Caco-2 (cell line): ENCODE measurements around the gene SMG9. TPM values are rescaled to one million over a fixed set of nuclear protein-coding genes. Genes with fewer than 3 reads are reported as not detected.
"Not testable (repeated sequence)": the region's sequence is repeated elsewhere in the genome, so short reads cannot be mapped to it uniquely, and the experiment has no call there.

ENCODE experiments used
- BruUV-seq: library from RNA; stranded (reverse); fragments of 400-500 nt; replicated peaks from 2 replicates; lab custom pipeline; 2021; lab: Mats Ljungman, UMichigan
- CTCF ChIA-PET: fragments of 300-600 bp; sonication (Branson Sonifier 250); formaldehyde crosslinking; loops from one replicate; lab custom pipeline; 2022; ENCODE audit warnings: antibody characterized with exemption; lab: Charles Lee
- POLR2A ChIA-PET: fragments of 300-600 bp; sonication (Branson Sonifier 250); formaldehyde crosslinking; loops from one replicate; lab custom pipeline; 2022; ENCODE audit warnings: antibody characterized with exemption; lab: Charles Lee
- DNase-seq, 2 experiments: peaks; one replicate each; pipeline versions ENCODE4 v3.0.0 to v3.0.0-alpha.2; 2020 to 2022
- H3K27me3 ChIP-seq: replicated peaks from 2 replicates; pipeline ENCODE4 v1.6.0; 2011; ENCODE audit warnings: low read length; ENCODE audit not compliant: control insufficient read depth, insufficient read depth
- H3K36me3 ChIP-seq: 2 replicates; pipeline ENCODE4 v1.5.1; 2011; ENCODE audit warnings: low read length; ENCODE audit not compliant: control insufficient read depth, insufficient read depth
- H3K4me1 ChIP-seq: fragments of 250-450 bp; sonication (Bioruptor Pico); 2 replicates; pipeline ENCODE4 v1.5.1; 2020; ENCODE audit warnings: mild to moderate bottlenecking
- H3K4me3 ChIP-seq: 2 replicates; pipeline ENCODE4 v1.5.1; 2011; ENCODE audit warnings: low read depth, mild to moderate bottlenecking, control low read depth, low read length
- H3K9me3 ChIP-seq: fragments of 250-450 bp; sonication (Bioruptor Pico); 2 replicates; pipeline ENCODE4 v1.5.1; 2020; ENCODE audit warnings: mild to moderate bottlenecking, moderate library complexity
- H3K27ac Mint-ChIP-seq: one replicate; pipeline ENCODE4 v1.8.0; 2022; ENCODE audit warnings: mixed read lengths; ENCODE audit not compliant: unreplicated experiment
- H3K27me3 Mint-ChIP-seq: one replicate; pipeline ENCODE4 v1.8.0; 2022; ENCODE audit warnings: mixed read lengths; ENCODE audit not compliant: insufficient read depth, unreplicated experiment
- H3K36me3 Mint-ChIP-seq: one replicate; pipeline ENCODE4 v1.8.0; 2022; ENCODE audit warnings: mild to moderate bottlenecking, mixed read lengths; ENCODE audit not compliant: insufficient read depth, unreplicated experiment
- H3K4me1 Mint-ChIP-seq: one replicate; pipeline ENCODE4 v1.8.0; 2022; ENCODE audit warnings: low read depth, mixed read lengths; ENCODE audit not compliant: unreplicated experiment
- H3K4me3 Mint-ChIP-seq: one replicate; pipeline ENCODE4 v1.8.0; 2022; ENCODE audit warnings: mild to moderate bottlenecking, moderate library complexity, mixed read lengths; ENCODE audit not compliant: unreplicated experiment
- H3K9me3 Mint-ChIP-seq: one replicate; pipeline ENCODE4 v1.8.0; 2022; ENCODE audit warnings: mixed read lengths; ENCODE audit not compliant: unreplicated experiment
- CTCF ChIP-seq, 2 experiments: fragments of 200-600 bp in 1 of 2; IDR thresholded peaks; 1 replicate in 1 of 2; 2 replicates in 1 of 2; pipeline versions ENCODE4 v1.5.1 to v1.8.0; 2011 to 2022; ENCODE audit warnings: antibody characterized with exemption in 1 of 2, control low read depth in 1 of 2, inconsistent platforms in 1 of 2, low read depth in 1 of 2, low read length in 1 of 2, mild to moderate bottlenecking in 1 of 2, moderate library complexity in 1 of 2; ENCODE audit not compliant: insufficient read depth in 1 of 2, severe bottlenecking in 1 of 2, unreplicated experiment in 1 of 2
- intact Hi-C: fragments of 100-400 bp; cut with micrococcal nuclease; formaldehyde crosslinking; loops from one replicate; pipeline ENCODE4 v1.10.0; 2022; ENCODE audit not compliant: unreplicated experiment
- total RNA-seq: library from RNA; stranded (reverse); gene quantifications from 2 replicates; pipeline ENCODE4 v1.2.3, GENCODE V29; 2022

Gene SMG9
- total RNA-seq, 1 experiment from 2014 or later: 87.6 TPM

- H3K27me3 ChIP-seq: no peaks in the 10 kb centered on the region
- H3K9me3 Mint-ChIP-seq: no peaks in the 10 kb centered on the region
- H3K4me3 ChIP-seq: no peak overlapping the region
- H3K36me3 Mint-ChIP-seq: peaks cover 11% of the 10 kb centered on the region
- H3K9me3 ChIP-seq: no peaks in the 10 kb centered on the region
- no peak overlapping the region for H3K4me3 Mint-ChIP-seq
- ChIA-PET POLR2A (no interaction called here), CTCF (interaction anchor here (1.0 to 1.6 kb wide), 5 partner anchors 11 to 98 kb away, joined by 3 to 6 read pairs (median 4); partner anchors contain the start of gene ZNF283)
- peak overlapping the region; percentile 68 for H3K27ac Mint-ChIP-seq
- no peak for DNase-seq
- peaks cover 5% of the 10 kb centered on the region; the same call in 1 of the 2 replicates for H3K4me1 ChIP-seq
- H3K4me1 Mint-ChIP-seq: peaks cover 19% of the 10 kb centered on the region
- no peak for TF ChIP-seq CTCF (IDR thresholded peaks at IDR 0.05; ENCODE audit: insufficient read depth in 1 of 2, low read depth in 1 of 2, low read length in 1 of 2, severe bottlenecking in 1 of 2, unreplicated experiment in 1 of 2)
- peaks cover 1% of the 10 kb centered on the region; the same call in 1 of the 2 replicates for H3K36me3 ChIP-seq
- intact Hi-C loops: loop anchor here (1.0 kb wide), 1 partner anchor 19 kb away; no protein-coding TSS in a partner anchor
- no TSS peak for BruUV-seq
- H3K27me3 Mint-ChIP-seq: no peaks in the 10 kb centered on the region
Observed at GRCh38 chr19:43766755-43767043, 11.9 kb upstream of the SMG9 start.

GRCh38 chr19:43765109-43765876, 10.5 kb upstream of the SMG9 start:
- ChIA-PET POLR2A (no interaction called here), CTCF (interaction anchor here (1.0 to 1.6 kb wide), 2 partner anchors 20 to 62 kb away, joined by 3 to 6 read pairs; partner anchors contain the start of gene ZNF283)
- Histone ChIP-seq H3K4me1 (peaks cover 5% of the 10 kb centered on the region; the same call in 1 of the 2 replicates), H3K27me3 (no peaks in the 10 kb centered on the region), H3K36me3 (peaks cover 1% of the 10 kb centered on the region; the same call in 1 of the 2 replicates), H3K9me3 (no peaks in the 10 kb centered on the region), H3K4me3 (no peak overlapping the region)
- Mint-ChIP-seq H3K27me3 (no peaks in the 10 kb centered on the region), H3K9me3 (no peaks in the 10 kb centered on the region), H3K36me3 (peaks cover 11% of the 10 kb centered on the region), H3K4me1 (peaks cover 19% of the 10 kb centered on the region), H3K27ac (peak overlapping the region; percentile 36), H3K4me3 (no peak overlapping the region)
- no TSS peak for BruUV-seq
- DNase-seq: peak; percentile 30 to 61
- no peak for TF ChIP-seq CTCF (IDR thresholded peaks at IDR 0.05; ENCODE audit: insufficient read depth in 1 of 2, low read depth in 1 of 2, low read length in 1 of 2, severe bottlenecking in 1 of 2, unreplicated experiment in 1 of 2)
- intact Hi-C loops: no loop called here

GRCh38 chr19:43764684-43765083, 9.9 kb upstream of the SMG9 start:
- BruUV-seq, H3K36me3 ChIP-seq, H3K27ac Mint-ChIP-seq, H3K27me3 Mint-ChIP-seq, H3K4me1 ChIP-seq, intact Hi-C loops, H3K4me3 Mint-ChIP-seq, H3K27me3 ChIP-seq, DNase-seq, H3K9me3 ChIP-seq, POLR2A ChIA-PET, H3K4me3 ChIP-seq, H3K9me3 Mint-ChIP-seq: not testable (repeated sequence)
- CTCF ChIA-PET: interaction anchor here (1.0 kb wide), 1 partner anchor 19 kb away, joined by 3 read pairs; no protein-coding TSS in a partner anchor
- Mint-ChIP-seq H3K4me1 (peaks cover 19% of the 10 kb centered on the region), H3K36me3 (peaks cover 11% of the 10 kb centered on the region)
